ENCODE results near the gene GCK. TPM values are rescaled to one million over a fixed set of nuclear protein-coding genes. Genes with fewer than 3 reads are reported as not detected.
"Not testable (repeated sequence)": the region's sequence is repeated elsewhere in the genome, so short reads cannot be mapped to it uniquely, and the experiment has no call there.

Gene GCK
- total RNA-seq, 2 donors from 2014 or later, result 3.1 to 5.6 TPM

DNA sequence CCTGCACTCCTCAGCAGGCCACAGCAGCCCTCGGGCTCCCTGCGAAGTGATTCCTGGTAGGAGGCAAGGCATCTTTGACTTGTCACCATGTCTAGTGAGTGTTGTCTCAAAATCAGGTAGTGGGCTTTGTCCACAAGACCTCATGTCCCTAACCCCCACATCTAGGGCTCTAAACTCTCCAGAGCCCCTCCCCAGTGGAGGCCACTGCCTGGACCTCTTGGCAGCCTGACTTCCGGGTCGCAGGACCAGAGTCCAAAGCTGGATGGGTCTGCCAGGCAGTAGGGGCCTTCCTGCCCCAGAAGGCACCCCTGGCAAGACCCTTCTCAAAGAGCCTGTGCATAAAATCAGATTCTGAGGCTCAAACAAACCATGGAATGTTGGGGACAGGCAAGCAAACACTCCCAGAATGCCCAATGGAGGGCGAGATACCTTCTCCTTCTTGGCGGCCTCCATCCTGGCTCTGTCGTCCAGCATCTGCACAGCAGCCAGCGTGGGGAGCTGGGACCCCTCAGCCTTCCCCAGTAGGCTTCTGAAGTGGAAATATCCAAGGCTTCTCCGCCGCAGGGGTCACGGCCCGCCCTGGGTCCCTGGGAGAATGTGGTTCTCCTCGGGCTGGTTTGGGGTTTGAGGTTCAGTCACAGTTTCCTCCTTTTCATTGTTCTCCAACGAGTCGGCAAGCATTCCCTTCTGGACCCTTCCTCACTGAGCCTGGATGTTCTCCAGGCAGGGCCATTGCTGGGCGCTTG is 586 bp downstream of the GCK start:
- no peak for DNase-seq
- no peak for ATAC-seq
- intact Hi-C loops (cut with DNase I), result no loop called here

DNA sequence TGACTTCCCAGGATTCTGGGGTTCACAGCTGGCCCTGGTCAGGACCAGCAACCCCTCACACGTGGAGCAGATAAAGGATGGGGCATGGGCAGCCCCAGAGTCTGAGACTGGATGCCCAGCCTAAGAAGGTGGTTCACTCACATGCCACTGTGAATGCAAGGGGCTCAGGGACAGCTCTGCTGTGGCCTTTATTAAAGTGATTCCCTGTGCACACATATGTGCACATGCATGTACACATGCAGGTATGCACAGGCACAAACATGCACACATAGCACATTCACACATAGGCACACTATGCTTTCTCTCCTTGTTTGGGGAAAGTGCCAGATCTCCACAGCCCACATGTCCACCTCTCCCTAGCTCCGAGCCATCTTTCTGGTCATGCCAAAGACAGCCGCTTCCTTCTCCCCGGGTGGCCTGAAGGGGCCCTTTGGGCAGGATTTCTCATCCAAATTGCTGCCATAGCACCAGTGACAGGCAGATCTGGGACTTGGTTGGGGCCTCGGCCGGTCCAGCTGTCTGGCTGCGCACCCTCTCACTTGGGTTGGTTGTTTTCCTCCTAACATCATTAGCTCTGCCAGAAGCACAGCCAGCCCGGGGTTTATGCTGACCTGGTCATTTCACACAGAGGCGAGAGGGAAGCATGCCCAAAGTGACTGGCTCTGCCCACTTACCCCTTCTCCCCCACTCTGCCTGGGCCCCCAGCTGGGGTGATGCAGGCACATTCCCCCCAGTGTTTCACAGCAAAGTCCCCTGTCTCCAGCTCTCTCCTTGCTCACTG is 1.4 kb downstream of the GCK start:
- DNase-seq, result no peak
- ATAC-seq, result no peak
- intact Hi-C loops (cut with DNase I), result no loop called here

DNA sequence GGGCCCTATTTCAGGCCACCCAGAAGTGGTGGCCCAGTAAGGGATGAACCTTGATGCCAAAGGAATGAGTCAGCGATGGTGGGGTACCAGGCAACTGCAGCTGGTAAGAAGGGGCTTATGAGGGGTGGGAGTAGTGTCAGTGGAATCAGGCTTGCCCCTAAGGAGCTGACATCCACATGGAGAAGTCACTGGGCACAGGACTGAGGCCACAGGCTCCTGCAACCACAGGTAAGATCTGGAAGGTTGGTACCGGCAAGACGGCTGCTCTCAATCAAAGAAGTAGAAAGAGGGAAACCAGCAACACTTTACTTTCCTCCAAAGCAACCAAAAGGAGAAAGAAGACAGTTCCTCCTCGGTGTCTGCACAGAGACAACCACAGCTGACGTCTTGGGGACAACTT is 2.5 kb downstream of the GCK start:
- no peak for DNase-seq
- intact Hi-C loops (cut with DNase I), result no loop called here
- ATAC-seq, result no peak

GRCh38 chr7:44185729-44186128 is 3.5 kb downstream of the GCK start:
- intact Hi-C loops (cut with DNase I), result no loop called here
- no peak for ATAC-seq
- DNase-seq, result no peak

DNA sequence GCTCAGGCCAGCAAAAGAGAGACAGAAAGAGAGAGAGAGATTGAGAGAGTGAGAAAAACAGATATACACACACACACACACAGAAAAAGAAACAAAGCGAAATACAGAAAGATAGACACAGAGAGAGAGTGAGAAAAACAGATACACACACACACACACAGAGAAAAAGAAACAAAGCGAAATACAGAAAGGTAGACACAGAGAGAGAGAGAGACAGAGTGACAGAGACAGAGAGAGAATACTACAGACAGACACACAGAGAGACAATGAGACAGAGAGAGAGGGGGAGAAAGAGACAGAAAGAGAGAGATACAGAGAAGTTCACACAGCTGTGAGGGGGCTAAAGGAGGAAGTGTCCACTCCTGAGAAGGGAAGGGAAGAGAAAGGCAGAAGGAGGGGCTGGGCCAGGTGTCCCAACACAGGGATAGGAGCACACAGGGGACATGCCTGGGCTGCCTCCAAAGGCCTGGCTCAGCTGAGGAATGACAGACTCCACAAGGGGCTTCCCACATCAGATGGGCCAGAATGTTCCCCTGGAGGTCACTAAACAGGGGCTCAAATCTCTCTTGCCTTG is 4.3 kb downstream of the GCK start:
- DNase-seq, result no peak
- intact Hi-C loops (cut with DNase I), result no loop called here
- no peak for ATAC-seq

DNA sequence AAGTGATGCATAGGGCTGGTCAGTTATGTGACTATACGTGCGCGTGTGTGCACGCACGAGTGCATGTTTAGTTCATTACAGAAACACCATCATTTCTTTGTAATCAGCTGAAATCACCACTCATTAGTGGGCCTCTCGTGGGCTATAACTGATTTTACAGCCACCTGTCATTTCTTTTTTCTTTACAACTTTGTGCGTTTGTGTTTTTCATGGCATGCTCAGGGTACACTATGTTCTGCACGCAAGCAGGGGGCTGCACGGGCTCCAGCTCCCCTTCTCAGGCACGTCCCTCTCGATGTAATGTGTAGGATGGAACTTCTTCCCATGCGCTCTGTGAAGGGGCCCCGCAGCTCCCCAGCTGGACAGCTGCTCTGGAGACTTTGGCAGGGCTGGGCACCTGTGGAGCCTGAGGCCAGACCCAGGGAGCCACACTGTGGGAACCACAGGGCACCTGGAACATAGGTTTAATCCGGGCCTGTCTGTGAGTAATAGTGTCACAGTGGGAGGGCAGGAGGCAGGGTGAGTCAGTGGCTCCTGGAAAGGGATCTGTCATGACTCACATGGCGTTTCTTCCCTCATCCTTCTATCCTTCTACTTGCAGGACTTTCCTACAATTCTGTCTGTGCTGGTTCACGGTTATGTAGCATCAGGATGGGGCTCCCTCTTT is 4.9 kb downstream of the GCK start:
- no peak for DNase-seq
- intact Hi-C loops (cut with DNase I), result no loop called here
- peak in 1 of 2 donors; percentile 93 for ATAC-seq

DNA sequence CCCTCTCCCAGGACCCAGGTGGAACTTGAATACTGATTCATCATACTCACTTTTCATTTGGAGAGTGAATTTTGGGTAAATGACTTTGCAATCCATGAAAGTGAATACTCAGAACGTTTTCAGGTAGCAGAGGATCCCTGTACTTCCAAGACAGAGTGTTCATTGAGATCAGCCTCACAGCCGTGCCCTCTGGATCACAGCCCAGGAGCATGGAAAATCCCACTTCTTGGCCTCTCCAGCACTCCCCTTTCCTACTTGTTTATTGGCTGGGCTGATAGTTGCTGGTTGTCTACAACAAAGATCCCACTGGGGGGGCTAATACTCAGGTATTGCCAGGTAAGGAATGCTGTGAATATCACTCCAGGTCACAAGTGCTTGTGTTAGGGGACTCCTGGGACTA is 5.9 kb downstream of the GCK start:
- ATAC-seq (peak in 1 of 2 donors; percentile 21), DNase-seq (no peak)
- intact Hi-C loops (cut with DNase I), result no loop called here

- DNase-seq (no peak), ATAC-seq (no peak)
- intact Hi-C loops (cut with DNase I), result no loop called here
Measured at GRCh38 chr7:44182827-44183226, 6.4 kb downstream of the GCK start.

GRCh38 chr7:44180631-44181030 is 8.6 kb downstream of the GCK start:
- ATAC-seq (no peak), DNase-seq (no peak)
- intact Hi-C loops (cut with DNase I), result no loop called here

DNA sequence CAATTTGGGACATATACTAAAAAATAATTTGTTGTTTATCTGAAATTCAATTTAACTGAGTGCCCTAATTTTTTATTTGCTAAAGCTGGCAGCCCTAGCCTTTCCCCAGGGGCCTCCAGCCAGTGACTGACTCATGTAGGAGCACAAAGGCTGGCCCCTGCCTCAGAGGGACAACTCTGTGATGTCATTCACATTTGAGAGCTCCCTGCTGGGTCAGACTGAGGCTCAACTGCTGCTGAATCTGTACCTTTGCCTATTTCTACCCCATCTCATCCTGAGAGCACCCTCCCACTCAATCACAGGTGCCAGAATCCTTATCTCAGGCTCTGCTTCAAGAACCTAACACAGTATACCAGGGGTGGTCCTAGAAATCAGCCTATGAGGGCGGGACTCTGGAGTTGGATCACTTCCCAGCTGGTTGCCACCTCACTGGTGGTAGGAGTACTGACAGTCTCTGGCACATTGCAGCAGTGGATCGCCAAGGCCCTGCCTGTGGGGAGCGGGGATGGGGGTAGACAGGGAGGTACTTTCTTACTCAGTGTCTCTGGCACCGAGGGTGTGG is 11.6 kb downstream of the GCK start:
- DNase-seq (peak; percentile 45), ATAC-seq (peak; percentile 86 to 95)
- intact Hi-C loops (cut with DNase I), result no loop called here

- intact Hi-C loops (cut with DNase I), result no loop called here
- no peak for ATAC-seq
Measured at GRCh38 chr7:44176486-44176885, 12.8 kb downstream of the GCK start.

DNA sequence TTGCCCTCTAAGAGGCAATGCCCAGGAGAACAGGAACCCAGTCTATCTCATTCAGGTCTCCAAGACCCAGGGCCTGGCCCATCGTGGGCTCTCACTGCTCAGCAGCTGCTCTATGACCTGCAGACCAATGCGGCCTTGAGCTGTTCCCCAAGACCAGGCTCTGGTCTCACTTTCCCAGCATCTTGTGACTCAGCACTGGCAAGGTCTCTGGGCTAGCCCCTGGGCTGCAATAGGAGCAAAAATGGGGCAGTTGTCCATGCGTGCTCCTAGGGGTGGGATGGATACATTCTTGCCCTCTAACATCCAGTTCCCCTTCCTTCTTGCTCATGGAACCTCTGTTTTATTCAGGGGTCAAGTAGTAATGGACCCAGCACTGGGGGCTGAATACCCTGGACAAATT is 13.5 kb downstream of the GCK start:
- no peak for DNase-seq
- intact Hi-C loops (cut with DNase I), result no loop called here

More at GRCh38 chr7:44176486-44176885, 12.8 kb downstream of the GCK start:
- no peak for DNase-seq

DNA sequence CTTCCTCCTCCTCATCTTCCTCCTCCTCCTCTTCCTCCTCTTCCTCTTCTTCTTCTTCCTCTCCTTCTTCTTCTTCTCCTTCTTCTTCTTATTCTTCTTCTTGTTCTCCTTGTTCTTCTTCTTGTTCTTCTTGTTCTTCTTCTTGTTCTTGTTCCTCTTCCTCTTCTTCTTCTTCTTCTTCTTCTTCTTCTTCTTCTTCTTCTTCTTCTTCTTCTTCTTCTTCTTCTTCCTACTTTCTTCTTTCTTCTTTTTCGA is 14.6 kb downstream of the GCK start:
- intact Hi-C loops (cut with DNase I); ATAC-seq; DNase-seq: not testable (repeated sequence)

More for the DNA sequence above, 13.5 kb downstream of the GCK start:
- ATAC-seq, result no peak

GRCh38 chr7:44173911-44174693 is 15.1 kb downstream of the GCK start:
- DNase-seq (no peak), ATAC-seq (no peak)
- intact Hi-C loops (cut with DNase I), result no loop called here

- intact Hi-C loops (cut with DNase I), result no loop called here
- no peak for DNase-seq
- ATAC-seq, result no peak
Measured at GRCh38 chr7:44172803-44173424, 16.3 kb downstream of the GCK start.

- intact Hi-C loops (cut with DNase I), result no loop called here
- DNase-seq (no peak), ATAC-seq (no peak)
Measured at GRCh38 chr7:44172352-44172751, 16.9 kb downstream of the GCK start.

GRCh38 chr7:44171901-44172300 is 17.3 kb downstream of the GCK start:
- intact Hi-C loops (cut with DNase I); ATAC-seq: not testable (repeated sequence)

DNA sequence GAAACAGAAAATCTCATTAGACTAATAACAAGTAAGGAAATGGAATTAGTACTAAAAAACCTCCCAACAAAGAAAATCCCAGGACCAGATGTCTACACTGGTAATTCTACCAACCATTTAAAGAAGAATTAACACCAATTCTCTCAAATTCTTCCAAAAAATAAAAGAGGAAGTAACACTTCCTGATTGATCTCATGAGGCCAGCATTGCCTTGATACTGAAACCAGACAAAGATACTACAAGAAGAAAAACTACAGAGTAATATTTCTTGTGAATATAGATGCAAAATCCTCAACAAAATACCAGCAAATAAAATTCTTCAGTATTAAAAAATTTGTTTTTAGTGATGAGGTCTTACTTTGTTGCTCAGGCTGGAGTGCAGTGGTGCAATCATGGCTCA is 21.3 kb downstream of the GCK start:
- DNase-seq (no peak), ATAC-seq (no peak)
- intact Hi-C loops (cut with DNase I), result no loop called here

More at GRCh38 chr7:44171901-44172300, 17.3 kb downstream of the GCK start:
- not testable (repeated sequence) for DNase-seq

DNA sequence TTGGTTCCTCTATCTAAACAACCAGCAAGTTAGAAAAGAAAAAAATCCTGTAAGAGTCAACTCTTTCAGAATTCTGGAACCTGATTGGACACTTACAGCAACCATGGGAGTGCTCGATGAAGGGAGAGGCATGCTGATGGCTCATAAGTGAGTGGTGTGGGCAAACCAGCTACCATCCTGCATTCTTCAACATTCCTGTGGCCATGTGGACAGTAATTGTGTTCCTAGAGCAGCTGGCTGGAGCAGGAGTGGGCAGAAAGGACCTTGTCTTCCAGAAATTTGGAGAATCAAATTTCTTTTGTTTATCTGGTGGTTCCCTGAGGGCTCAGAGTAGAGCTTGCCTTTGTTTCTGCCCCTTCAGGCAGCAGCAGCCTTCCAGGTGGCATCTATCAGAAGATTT is 25.6 kb downstream of the GCK start:
- ATAC-seq, result no peak
- intact Hi-C loops (cut with DNase I), result no loop called here
- no peak for DNase-seq

Measured in left cardiac atrium (tissue), 4 donors.